NB4 (cell line): Measurements from ENCODE around the gene FOXJ3.

Experiments used
- DNase-seq: peaks from one replicate; pipeline ENCODE4 v3.0.0; 2010; ENCODE audit warnings: low read depth
- H3K4me3 ChIP-seq: one replicate; pipeline ENCODE4 v1.5.1; 2011; ENCODE audit warnings: mild to moderate bottlenecking, low read depth, low read length, moderate library complexity
- MAX ChIP-seq: IDR thresholded peaks from 2 replicates; pipeline ENCODE4 v1.6.1; 2011; ENCODE audit warnings: low read depth, low read length
- MYC ChIP-seq: IDR thresholded peaks from 2 replicates; pipeline ENCODE4 v1.6.1; 2011; ENCODE audit warnings: low read depth, low read length
- POLR2A ChIP-seq: IDR thresholded peaks from 2 replicates; pipeline ENCODE4 v1.6.1; 2011; ENCODE audit warnings: mild to moderate bottlenecking; ENCODE audit not compliant: insufficient read length; ENCODE audit errors: extremely low read depth
- TF ChIP-seq, protein P1 (sequence below): IDR thresholded peaks from one replicate; pipeline ENCODE4 v1.5.1; 2012; ENCODE audit warnings: low read depth, low read length

The FOXJ3 gene

GRCh38 chr1:42153624-42154023, 181.4 kb downstream of the FOXJ3 start:
- TF ChIP-seq, protein P1, sequence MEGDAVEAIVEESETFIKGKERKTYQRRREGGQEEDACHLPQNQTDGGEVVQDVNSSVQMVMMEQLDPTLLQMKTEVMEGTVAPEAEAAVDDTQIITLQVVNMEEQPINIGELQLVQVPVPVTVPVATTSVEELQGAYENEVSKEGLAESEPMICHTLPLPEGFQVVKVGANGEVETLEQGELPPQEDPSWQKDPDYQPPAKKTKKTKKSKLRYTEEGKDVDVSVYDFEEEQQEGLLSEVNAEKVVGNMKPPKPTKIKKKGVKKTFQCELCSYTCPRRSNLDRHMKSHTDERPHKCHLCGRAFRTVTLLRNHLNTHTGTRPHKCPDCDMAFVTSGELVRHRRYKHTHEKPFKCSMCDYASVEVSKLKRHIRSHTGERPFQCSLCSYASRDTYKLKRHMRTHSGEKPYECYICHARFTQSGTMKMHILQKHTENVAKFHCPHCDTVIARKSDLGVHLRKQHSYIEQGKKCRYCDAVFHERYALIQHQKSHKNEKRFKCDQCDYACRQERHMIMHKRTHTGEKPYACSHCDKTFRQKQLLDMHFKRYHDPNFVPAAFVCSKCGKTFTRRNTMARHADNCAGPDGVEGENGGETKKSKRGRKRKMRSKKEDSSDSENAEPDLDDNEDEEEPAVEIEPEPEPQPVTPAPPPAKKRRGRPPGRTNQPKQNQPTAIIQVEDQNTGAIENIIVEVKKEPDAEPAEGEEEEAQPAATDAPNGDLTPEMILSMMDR: no peak
- no peak for TF ChIP-seq MYC
- no peak for TF ChIP-seq POLR2A
- no peak for TF ChIP-seq MAX
- no peak for DNase-seq
- no peak overlapping the region for H3K4me3 ChIP-seq

DNA sequence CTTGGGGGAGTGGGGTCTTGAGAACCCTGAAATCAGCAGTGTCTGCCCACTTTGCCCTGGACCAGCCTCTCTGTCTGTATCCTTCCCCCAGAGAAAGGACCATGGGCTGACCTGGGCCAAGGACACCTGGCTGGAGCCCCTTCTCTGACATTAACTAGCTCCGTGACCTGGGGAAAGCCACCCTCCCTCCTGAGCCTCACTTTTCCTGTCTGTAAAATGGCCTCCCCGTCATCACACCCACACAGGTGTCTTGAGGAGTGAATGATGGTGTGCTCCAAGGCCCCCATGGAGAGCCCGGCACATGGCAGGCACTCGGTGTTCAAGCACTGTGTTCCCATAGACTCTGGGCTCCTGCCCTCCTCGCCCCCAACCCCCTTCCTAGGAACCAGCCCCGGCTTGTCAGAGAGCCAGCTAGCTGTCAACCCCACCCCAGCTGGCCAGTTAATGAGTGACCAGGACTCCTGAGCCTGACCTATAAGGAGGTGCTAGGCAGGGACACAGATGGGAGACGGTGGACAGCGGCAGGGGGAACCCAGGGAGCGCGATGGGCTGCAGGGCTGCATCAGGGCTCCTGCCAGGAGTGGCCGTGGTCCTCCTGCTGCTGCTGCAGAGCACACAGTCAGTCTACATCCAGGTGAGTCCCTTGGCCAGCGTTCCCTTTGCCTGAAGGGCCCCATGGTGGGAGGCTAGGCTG, 182.0 kb downstream of the FOXJ3 start, which contains the start of gene GUCA2B:
TSS of gene GUCA2B (plus strand) at position 504 of the 694 bp plus-strand sequence. CDS start at position 545, 41 bp downstream.
- no peak for DNase-seq
- H3K4me3 ChIP-seq: no peak within 1 kb of the TSS
- TF ChIP-seq MAX (no peak), MYC (no peak), POLR2A (no peak)
- TF ChIP-seq, protein P1: no peak

GRCh38 chr1:42152119-42152518, 182.9 kb downstream of the FOXJ3 start:
- TF ChIP-seq, protein P1: no peak
- TF ChIP-seq POLR2A (no peak), MAX (no peak), MYC (no peak)
- no peak overlapping the region for H3K4me3 ChIP-seq
- DNase-seq: no peak

- H3K4me3 ChIP-seq: no peak overlapping the region
- DNase-seq: no peak
- TF ChIP-seq MYC (no peak), MAX (no peak), POLR2A (no peak)
- TF ChIP-seq, protein P1: no peak
These were observed 184.4 kb downstream of the FOXJ3 start for GRCh38 chr1:42150651-42151050.

DNA sequence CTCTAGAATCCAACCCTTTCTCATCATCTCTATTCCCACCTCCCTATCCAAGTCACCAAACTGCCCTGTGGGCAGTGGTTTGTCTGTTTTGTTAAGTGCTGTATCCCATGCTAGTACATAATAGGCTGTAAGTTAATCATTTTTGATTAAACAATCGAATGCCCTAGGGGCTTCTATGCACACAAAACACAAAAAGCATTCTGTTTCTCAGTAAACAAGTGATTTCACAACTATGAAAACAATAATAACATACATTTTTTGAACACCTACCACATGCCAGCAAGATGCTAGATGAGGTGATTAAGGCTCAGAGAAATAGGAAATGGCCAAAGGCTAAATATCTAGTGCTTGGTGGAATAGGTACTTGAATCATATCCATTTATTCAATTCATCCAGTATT, 186.9 kb downstream of the FOXJ3 start:
- no peak for DNase-seq
- TF ChIP-seq MYC (no peak), MAX (no peak), POLR2A (no peak)
- TF ChIP-seq, protein P1: no peak
- H3K4me3 ChIP-seq: no peak overlapping the region
